Subcutaneous preadipocyte (primary cell): Measurements from ENCODE around the gene KHDRBS1. TPM values are rescaled to one million over a fixed set of nuclear protein-coding genes. Genes with fewer than 3 reads are reported as not detected.

Source experiments
- small RNA-seq: library from RNA; depleted of rRNA; stranded (forward); fragments of <200 nt; gene quantifications from one replicate; pipeline ENCODE3, GENCODE V24; 2012
- total RNA-seq: library from RNA; depleted of rRNA; stranded (reverse); fragments of >200 nt; gene quantifications from 2 replicates; pipeline ENCODE4 v1.2.3, GENCODE V29; 2012

Gene KHDRBS1, protein sequence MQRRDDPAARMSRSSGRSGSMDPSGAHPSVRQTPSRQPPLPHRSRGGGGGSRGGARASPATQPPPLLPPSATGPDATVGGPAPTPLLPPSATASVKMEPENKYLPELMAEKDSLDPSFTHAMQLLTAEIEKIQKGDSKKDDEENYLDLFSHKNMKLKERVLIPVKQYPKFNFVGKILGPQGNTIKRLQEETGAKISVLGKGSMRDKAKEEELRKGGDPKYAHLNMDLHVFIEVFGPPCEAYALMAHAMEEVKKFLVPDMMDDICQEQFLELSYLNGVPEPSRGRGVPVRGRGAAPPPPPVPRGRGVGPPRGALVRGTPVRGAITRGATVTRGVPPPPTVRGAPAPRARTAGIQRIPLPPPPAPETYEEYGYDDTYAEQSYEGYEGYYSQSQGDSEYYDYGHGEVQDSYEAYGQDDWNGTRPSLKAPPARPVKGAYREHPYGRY
- 42.6 and 52.2 TPM in 2 replicates for total RNA-seq

DNA sequence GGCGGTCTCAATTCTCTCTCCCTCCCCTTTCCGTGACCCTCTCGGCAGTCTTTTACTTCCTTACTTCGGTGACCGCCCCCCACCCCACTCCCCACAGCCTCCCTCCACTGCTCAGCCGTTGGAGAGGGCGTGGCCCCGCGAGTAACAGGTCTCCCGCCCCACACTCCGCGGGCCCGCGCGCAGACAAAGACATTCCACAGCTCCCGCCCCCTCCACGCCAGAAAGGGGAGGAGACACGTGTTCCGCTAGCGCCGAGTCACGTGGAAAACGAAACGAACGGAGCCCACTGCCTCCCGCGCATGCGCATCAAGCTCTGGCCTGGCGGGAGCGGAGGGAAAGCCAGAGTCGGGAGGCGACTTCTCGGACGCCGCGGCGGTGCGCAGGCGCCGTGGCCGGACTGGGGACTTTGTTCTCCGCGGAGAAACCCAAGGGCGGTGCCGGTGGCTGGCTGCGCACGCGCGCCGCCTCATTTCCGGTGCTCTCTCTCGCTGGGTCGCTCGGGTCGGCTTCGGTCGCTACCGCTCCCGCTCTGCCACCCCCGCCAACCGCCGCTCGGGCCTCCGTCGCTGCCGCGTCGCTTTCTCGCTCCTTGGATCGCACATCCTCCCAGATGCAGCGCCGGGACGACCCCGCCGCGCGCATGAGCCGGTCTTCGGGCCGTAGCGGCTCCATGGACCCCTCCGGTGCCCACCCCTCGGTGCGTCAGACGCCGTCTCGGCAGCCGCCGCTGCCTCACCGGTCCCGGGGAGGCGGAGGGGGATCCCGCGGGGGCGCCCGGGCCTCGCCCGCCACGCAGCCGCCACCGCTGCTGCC is at the start of gene KHDRBS1:
TSS of gene KHDRBS1 (plus strand) at position 483 of the 813 bp plus-strand sequence. CDS start at position 611, 128 bp downstream.

DNA sequence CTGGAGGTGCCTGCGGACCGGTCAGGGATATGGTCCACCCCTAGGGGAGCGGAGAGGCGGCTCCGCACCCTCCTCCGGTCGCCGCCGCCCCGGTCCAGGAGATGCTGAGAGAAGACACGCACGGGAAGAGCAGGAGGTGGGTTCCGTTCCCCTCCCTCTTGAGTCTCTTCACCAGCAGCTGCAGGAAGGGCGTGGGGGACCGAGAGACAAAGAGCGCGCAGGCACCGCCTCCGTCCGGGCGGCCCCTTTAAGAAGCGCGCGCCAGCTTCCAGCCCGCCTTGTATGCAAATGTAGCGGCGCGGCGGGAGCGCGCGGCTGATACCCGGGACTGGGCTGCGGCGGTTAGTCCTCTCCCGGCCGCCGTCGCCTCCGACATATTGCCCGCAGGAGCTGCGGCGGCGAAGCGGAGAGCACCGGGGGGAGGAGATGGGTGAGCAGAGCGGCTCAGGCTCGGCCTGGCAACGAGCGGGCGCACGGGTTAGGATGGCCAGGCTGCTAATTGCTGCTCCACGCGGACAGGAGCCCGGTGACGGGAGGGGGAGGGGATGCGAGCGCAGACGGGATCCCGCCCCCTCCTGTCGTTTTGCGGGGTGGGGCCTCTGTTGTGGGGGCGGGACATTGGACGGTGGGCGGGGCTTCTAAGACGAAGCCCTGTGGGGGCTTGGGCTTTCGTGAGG is 59.1 kb downstream of the KHDRBS1 start, which contains the start of gene TMEM39B:
TSS of gene TMEM39B (plus strand) at position 318 of the 677 bp plus-strand sequence. CDS start at position 427, 109 bp downstream.

Small RNA genes within 50 kb of the gene (small RNA-seq; reads per million reads assigned to genes)
- not detected for gene MIR5585
- gene RF00017, result not detected

Other genes with a start within 250 kb of the KHDRBS1 start
- gene ADGRB2, start 249.5 kb upstream of the KHDRBS1 start, total RNA-seq, result 2.6 and 4.7 TPM in 2 replicates
- 39.7 and 74.5 TPM in 2 replicates for gene SPOCD1, start 197.8 kb upstream of the KHDRBS1 start, total RNA-seq
- gene PTP4A2, start 75.5 kb upstream of the KHDRBS1 start, total RNA-seq, result 308 and 353 TPM in 2 replicates
- gene TMEM39B, start 59.1 kb downstream of the KHDRBS1 start, total RNA-seq, result 7.3 and 10.2 TPM in 2 replicates
- 39.3 and 61.2 TPM in 2 replicates for gene KPNA6, start 94.2 kb downstream of the KHDRBS1 start, total RNA-seq
- gene TXLNA, start 165.8 kb downstream of the KHDRBS1 start, total RNA-seq, result 75.7 and 82.9 TPM in 2 replicates
- gene CCDC28B, start 186.7 kb downstream of the KHDRBS1 start, total RNA-seq, result 7.3 and 8.4 TPM in 2 replicates
- gene IQCC, start 191.8 kb downstream of the KHDRBS1 start, total RNA-seq, result 1.1 and 2.0 TPM in 2 replicates
- gene DCDC2B, start 195.2 kb downstream of the KHDRBS1 start, total RNA-seq, result not detected in 2 replicates
- gene TMEM234, start 208.5 kb downstream of the KHDRBS1 start, total RNA-seq, result 16.5 and 17.2 TPM in 2 replicates
- 290 and 329 TPM in 2 replicates for gene EIF3I, start 208.5 kb downstream of the KHDRBS1 start, total RNA-seq
- 0.39 and 1.1 TPM in 2 replicates for gene FAM167B, start 233.4 kb downstream of the KHDRBS1 start, total RNA-seq
- not detected in 2 replicates for gene LCK, start 237.4 kb downstream of the KHDRBS1 start, total RNA-seq